Measurements from ENCODE around the gene PELI2.

Gene PELI2

DNA sequence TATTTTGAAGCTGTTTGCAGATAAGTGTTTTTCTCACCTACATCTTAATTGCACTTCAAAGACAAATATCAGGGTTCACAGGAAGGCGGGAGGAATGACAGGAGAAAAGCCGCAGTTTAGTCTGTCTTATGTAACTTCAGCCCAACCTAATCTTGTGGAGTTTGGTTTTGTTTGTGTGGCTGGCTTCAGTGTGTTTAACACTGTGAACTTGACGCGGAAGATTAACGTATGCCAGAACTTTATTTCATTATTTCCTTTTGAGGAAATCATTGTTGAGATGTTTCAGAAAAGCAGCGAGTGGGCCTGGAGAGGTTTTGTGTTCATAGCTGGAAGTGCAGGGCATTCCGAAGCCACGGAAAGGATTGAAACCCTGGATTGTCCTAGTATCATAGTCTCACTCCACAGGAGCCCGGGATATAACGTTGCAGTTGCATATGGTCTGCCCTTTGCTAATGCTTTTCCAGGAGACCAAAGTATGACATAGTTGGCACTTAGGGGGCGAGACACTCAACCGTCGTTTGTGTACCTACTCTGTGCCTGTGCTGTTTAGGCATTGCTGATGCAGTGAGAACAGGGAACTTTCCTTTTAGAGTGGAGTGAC lies 2.0 kb downstream of the PELI2 start:
- H3K4me3 ChIP-seq (ENCODE audit: low read depth, low read length, poor library complexity, severe bottlenecking), result peak overlapping the region; percentile 72
- H3K9me3 ChIP-seq (ENCODE audit: low read length), result no peaks in the 10 kb centered on the region
- no peaks in the 10 kb centered on the region for H3K27me3 ChIP-seq (ENCODE audit: insufficient read depth, low read length)
- H4K20me1 ChIP-seq (ENCODE audit: insufficient read depth, low read length), result no peaks in the 10 kb centered on the region
- no peak overlapping the region for H3K27ac ChIP-seq (ENCODE audit: low read depth, low read length, poor library complexity, severe bottlenecking)
- H3K9ac ChIP-seq (ENCODE audit: low read length), result no peak overlapping the region
- H3K4me1 ChIP-seq (ENCODE audit: insufficient read depth, low read length, severe bottlenecking), result peaks cover 20% of the 10 kb centered on the region
- no peak overlapping the region for H2AFZ ChIP-seq (ENCODE audit: low read length)
- H3K36me3 ChIP-seq (ENCODE audit: insufficient read depth, low read length), result no peaks in the 10 kb centered on the region
- 0 out of 2 replicates have a peak, but pooled peaks cover 3% of the 10 kb centered on the region for H3F3A ChIP-seq (ENCODE audit: insufficient read depth, low read length)
- no peaks in the 10 kb centered on the region for H3K79me2 ChIP-seq (ENCODE audit: insufficient read depth, low read length)
- H3K9me2 ChIP-seq (ENCODE audit: low read depth, low read length), result no peaks in the 10 kb centered on the region
- TF ChIP-seq EZH2 (IDR thresholded peaks at IDR 0.05; ENCODE audit: borderline replicate concordance, low read length), result no peak
- TF ChIP-seq, protein P1, sequence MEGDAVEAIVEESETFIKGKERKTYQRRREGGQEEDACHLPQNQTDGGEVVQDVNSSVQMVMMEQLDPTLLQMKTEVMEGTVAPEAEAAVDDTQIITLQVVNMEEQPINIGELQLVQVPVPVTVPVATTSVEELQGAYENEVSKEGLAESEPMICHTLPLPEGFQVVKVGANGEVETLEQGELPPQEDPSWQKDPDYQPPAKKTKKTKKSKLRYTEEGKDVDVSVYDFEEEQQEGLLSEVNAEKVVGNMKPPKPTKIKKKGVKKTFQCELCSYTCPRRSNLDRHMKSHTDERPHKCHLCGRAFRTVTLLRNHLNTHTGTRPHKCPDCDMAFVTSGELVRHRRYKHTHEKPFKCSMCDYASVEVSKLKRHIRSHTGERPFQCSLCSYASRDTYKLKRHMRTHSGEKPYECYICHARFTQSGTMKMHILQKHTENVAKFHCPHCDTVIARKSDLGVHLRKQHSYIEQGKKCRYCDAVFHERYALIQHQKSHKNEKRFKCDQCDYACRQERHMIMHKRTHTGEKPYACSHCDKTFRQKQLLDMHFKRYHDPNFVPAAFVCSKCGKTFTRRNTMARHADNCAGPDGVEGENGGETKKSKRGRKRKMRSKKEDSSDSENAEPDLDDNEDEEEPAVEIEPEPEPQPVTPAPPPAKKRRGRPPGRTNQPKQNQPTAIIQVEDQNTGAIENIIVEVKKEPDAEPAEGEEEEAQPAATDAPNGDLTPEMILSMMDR (IDR thresholded peaks at IDR 0.05; ENCODE audit: low read length), result no peak
- peak overlapping the region; percentile 76; the same call in 1 of the 2 replicates for H3K4me2 ChIP-seq (ENCODE audit: low read length)

DNA sequence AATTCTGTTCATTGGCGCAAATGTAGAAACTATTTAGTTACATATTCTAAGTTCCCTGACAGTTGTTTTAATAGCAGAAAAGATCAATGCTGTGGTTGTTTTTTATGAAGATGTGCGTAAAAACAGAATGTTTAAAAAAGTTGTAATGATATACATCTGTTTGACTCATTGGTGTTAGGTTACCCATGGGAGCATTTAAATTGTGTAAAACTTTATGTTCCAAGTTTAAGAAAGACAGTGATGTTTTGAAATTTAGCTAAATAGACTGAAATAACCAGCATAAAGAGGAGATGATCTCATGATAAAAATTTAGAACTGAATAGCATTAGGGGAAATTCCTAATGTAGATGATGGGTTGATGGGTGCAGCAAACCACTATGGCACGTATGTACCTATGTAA lies 3.6 kb downstream of the PELI2 start:
- no peak overlapping the region for H3K4me2 ChIP-seq (ENCODE audit: low read length)
- 0 out of 2 replicates have a peak, but pooled peaks cover 1% of the 10 kb centered on the region for H3F3A ChIP-seq (ENCODE audit: insufficient read depth, low read length)
- H3K9me2 ChIP-seq (ENCODE audit: low read depth, low read length), result no peaks in the 10 kb centered on the region
- no peaks in the 10 kb centered on the region for H3K36me3 ChIP-seq (ENCODE audit: insufficient read depth, low read length)
- no peak overlapping the region for H2AFZ ChIP-seq (ENCODE audit: low read length)
- peaks cover 20% of the 10 kb centered on the region for H3K4me1 ChIP-seq (ENCODE audit: insufficient read depth, low read length, severe bottlenecking)
- H4K20me1 ChIP-seq (ENCODE audit: insufficient read depth, low read length), result no peaks in the 10 kb centered on the region
- TF ChIP-seq EZH2 (IDR thresholded peaks at IDR 0.05; ENCODE audit: borderline replicate concordance, low read length), result no peak
- peaks cover 4% of the 10 kb centered on the region; the same call in 1 of the 2 replicates for H3K27me3 ChIP-seq (ENCODE audit: insufficient read depth, low read length)
- no peaks in the 10 kb centered on the region for H3K79me2 ChIP-seq (ENCODE audit: insufficient read depth, low read length)
- H3K9me3 ChIP-seq (ENCODE audit: low read length), result no peaks in the 10 kb centered on the region
- H3K9ac ChIP-seq (ENCODE audit: low read length), result no peak overlapping the region
- no peak overlapping the region for H3K27ac ChIP-seq (ENCODE audit: low read depth, low read length, poor library complexity, severe bottlenecking)
- H3K4me3 ChIP-seq (ENCODE audit: low read depth, low read length, poor library complexity, severe bottlenecking), result no peak overlapping the region

DNA sequence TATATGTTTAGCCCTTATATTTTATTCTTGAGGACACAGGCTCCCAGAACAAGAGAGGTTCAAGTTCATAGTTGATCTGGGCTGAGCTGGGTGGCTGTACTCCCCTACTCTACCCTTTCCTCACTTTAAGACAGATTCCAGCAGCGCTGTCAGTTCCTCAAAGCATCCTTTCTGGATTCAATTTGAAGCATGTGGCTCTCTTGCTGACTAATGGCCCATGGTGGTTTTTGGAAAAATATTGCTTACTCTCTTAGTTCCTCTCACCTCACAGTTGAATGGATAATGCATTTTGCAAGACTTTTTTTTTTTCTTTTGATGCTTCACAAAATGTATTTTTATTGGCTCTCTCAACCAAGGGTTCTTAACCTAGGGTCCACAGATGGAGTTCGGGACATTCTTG lies 4.1 kb downstream of the PELI2 start:
- H4K20me1 ChIP-seq (ENCODE audit: insufficient read depth, low read length), result no peaks in the 10 kb centered on the region

More for the DNA sequence above, 4.1 kb downstream of the PELI2 start:
- Histone ChIP-seq H3K4me2 (ENCODE audit: low read length) (no peak overlapping the region), H3K4me1 (ENCODE audit: insufficient read depth, low read length, severe bottlenecking) (peaks cover 20% of the 10 kb centered on the region), H3K79me2 (ENCODE audit: insufficient read depth, low read length) (no peaks in the 10 kb centered on the region), H3K36me3 (ENCODE audit: insufficient read depth, low read length) (no peaks in the 10 kb centered on the region), H3K4me3 (ENCODE audit: low read depth, low read length, poor library complexity, severe bottlenecking) (no peak overlapping the region), H3K27ac (ENCODE audit: low read depth, low read length, poor library complexity, severe bottlenecking) (no peak overlapping the region), H3K9me3 (ENCODE audit: low read length) (no peaks in the 10 kb centered on the region), H3K9ac (ENCODE audit: low read length) (no peak overlapping the region), H2AFZ (ENCODE audit: low read length) (no peak overlapping the region), H3K27me3 (ENCODE audit: insufficient read depth, low read length) (peaks cover 4% of the 10 kb centered on the region; the same call in 1 of the 2 replicates), H3F3A (ENCODE audit: insufficient read depth, low read length) (no peaks in the 10 kb centered on the region), H3K9me2 (ENCODE audit: low read depth, low read length) (no peaks in the 10 kb centered on the region)
- TF ChIP-seq, protein P1 (IDR thresholded peaks at IDR 0.05; ENCODE audit: low read length), result no peak
- no peak for TF ChIP-seq EZH2 (IDR thresholded peaks at IDR 0.05; ENCODE audit: borderline replicate concordance, low read length)

Data from OCI-LY1 (cell line).